Lung (tissue), 12 donors: ENCODE results near the gene DZIP3. TPM values are rescaled to one million over a fixed set of nuclear protein-coding genes. Genes with fewer than 3 reads are reported as not detected.
"Not testable (repeated sequence)": the region's sequence is repeated elsewhere in the genome, so short reads cannot be mapped to it uniquely, and the experiment has no call there.

Source experiments
- ATAC-seq: fragments of 200-7000 bp; cut with Tn5 transposase; one replicate; pipeline ENCODE4 v1.9.1; 2020; ENCODE audit warnings: moderate number of reproducible peaks; ENCODE audit not compliant: insufficient read depth, low FRiP score
- DNase-seq, 3 donors: peaks; one replicate each; pipeline ENCODE4 v3.0.0-alpha.2; 2013 to 2017
- H3K27ac ChIP-seq, 2 donors: one replicate each; pipeline ENCODE4 v1.5.1; 2013; ENCODE audit warnings: mild to moderate bottlenecking in 2 of 2, moderate library complexity in 2 of 2, control low read depth in 1 of 2, inconsistent platforms in 1 of 2, low read depth in 1 of 2, low read length in 1 of 2
- H3K27me3 ChIP-seq, 3 donors: one replicate each; pipeline ENCODE4 v1.5.1; 2013; ENCODE audit warnings: low read length in 2 of 3; ENCODE audit not compliant: control insufficient read depth in 3 of 3, insufficient read depth in 3 of 3
- H3K36me3 ChIP-seq, 4 donors: one replicate each; pipeline ENCODE4 v1.5.1; 2013; ENCODE audit warnings: low read length in 4 of 4, mild to moderate bottlenecking in 1 of 4, moderate library complexity in 1 of 4; ENCODE audit not compliant: control insufficient read depth in 4 of 4, insufficient read depth in 4 of 4
- H3K4me1 ChIP-seq, 5 donors: one replicate each; pipeline ENCODE4 v1.5.1; 2013; ENCODE audit warnings: low read length in 5 of 5, mild to moderate bottlenecking in 2 of 5, moderate library complexity in 1 of 5; ENCODE audit not compliant: control insufficient read depth in 5 of 5, insufficient read depth in 5 of 5
- H3K4me3 ChIP-seq: one replicate; pipeline ENCODE4 v1.5.1; 2013; ENCODE audit warnings: mild to moderate bottlenecking, control low read depth, moderate library complexity
- H3K9ac ChIP-seq, 2 donors: one replicate each; pipeline ENCODE4 v1.5.1; 2013; ENCODE audit warnings: low read length in 2 of 2, control low read depth in 1 of 2; ENCODE audit not compliant: insufficient read depth in 1 of 2
- H3K9me3 ChIP-seq, 4 donors: one replicate each; pipeline ENCODE4 v1.5.1; 2013; ENCODE audit warnings: low read length in 3 of 4, mild to moderate bottlenecking in 1 of 4, moderate library complexity in 1 of 4; ENCODE audit not compliant: control insufficient read depth in 4 of 4, insufficient read depth in 3 of 4
- WGBS, 2 donors: extraction: QIAGEN DNeasy Blood & Tissue Kit; methylation state at CpG; one replicate each; pipeline ENCODE4 v1.1.7; 2013; 5-methylcytosine and 5-hydroxymethylcytosine counted together
- polyA plus RNA-seq, 2 donors: library from polyadenylated mRNA; stranded (reverse); fragments of 200-250 nt; gene quantifications; one replicate each; pipeline ENCODE4 v1.2.1, GENCODE V29; 2013
- total RNA-seq, 2 donors: library from RNA; depleted of rRNA in 1 of 2; stranded (reverse); fragments of >200 nt in 1 of 2; gene quantifications; one replicate each; pipeline ENCODE4 v1.2.1, GENCODE V29; 2014 to 2021
- TF ChIP-seq, protein P1 (sequence below): IDR thresholded peaks from 2 replicates; pipeline ENCODE4 v1.5.1; 2012; ENCODE audit warnings: mild to moderate bottlenecking; ENCODE audit errors: control extremely low read depth, extremely low read depth
- donor health status: control.
- donor health status: control.
- donor health status: Bipolar disorder and iron deficiency.
- donor health status: healthy.
- donor health status: DM: yes; HTN: yes; CAD: no.

The DZIP3 gene
- total and polyA plus RNA-seq, 4 donors: 3.8 to 44.1 (median 13.0) TPM

GRCh38 chr3:108673988-108674661 lies 84.6 kb downstream of the DZIP3 start:
- no peaks in the 10 kb centered on the region for H3K9me3 ChIP-seq
- H3K4me1 ChIP-seq: no peaks in the 10 kb centered on the region
- ATAC-seq (no peak), DNase-seq (no peak)
- TF ChIP-seq, protein P1, sequence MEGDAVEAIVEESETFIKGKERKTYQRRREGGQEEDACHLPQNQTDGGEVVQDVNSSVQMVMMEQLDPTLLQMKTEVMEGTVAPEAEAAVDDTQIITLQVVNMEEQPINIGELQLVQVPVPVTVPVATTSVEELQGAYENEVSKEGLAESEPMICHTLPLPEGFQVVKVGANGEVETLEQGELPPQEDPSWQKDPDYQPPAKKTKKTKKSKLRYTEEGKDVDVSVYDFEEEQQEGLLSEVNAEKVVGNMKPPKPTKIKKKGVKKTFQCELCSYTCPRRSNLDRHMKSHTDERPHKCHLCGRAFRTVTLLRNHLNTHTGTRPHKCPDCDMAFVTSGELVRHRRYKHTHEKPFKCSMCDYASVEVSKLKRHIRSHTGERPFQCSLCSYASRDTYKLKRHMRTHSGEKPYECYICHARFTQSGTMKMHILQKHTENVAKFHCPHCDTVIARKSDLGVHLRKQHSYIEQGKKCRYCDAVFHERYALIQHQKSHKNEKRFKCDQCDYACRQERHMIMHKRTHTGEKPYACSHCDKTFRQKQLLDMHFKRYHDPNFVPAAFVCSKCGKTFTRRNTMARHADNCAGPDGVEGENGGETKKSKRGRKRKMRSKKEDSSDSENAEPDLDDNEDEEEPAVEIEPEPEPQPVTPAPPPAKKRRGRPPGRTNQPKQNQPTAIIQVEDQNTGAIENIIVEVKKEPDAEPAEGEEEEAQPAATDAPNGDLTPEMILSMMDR: no peak
- no peak overlapping the region for H3K9ac ChIP-seq
- no peaks in the 10 kb centered on the region for H3K27me3 ChIP-seq
- H3K27ac ChIP-seq: no peak overlapping the region
- H3K4me3 ChIP-seq: no peak overlapping the region
- 83 to 91% methylated on average over 3 of the region's 3 CpGs for WGBS, 2 donors
- peaks cover 0 to 6% (median 3%) of the 10 kb centered on the region in 4 donors for H3K36me3 ChIP-seq

DNA sequence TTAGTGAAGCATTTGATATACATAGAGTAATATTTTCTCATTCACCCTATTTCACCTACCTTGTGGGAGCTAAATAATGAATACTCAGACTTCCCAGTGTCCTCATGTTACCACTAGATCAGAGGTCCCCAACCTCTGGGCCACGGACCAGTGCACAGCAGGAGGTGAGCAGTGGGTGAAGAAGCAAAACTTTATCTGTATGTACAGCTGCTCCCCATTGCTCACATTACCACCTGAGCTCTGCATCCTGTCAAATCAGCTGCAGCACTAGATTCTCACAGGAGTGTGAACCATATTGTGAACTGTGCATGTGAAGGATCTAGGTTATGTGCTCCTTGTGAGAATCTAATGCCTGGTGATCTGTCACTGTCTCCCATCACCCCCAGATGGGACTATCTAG lies 88.3 kb downstream of the DZIP3 start:
- 96% methylated on average over 1 of the region's 1 CpG for WGBS, 2 donors
- Histone ChIP-seq H3K27ac (no peak overlapping the region), H3K9ac (no peak overlapping the region), H3K9me3 (no peaks in the 10 kb centered on the region), H3K4me3 (no peak overlapping the region), H3K36me3 (peaks cover 0 to 7% (median 5%) of the 10 kb centered on the region in 4 donors), H3K27me3 (no peaks in the 10 kb centered on the region), H3K4me1 (no peaks in the 10 kb centered on the region)
- no peak for DNase-seq
- ATAC-seq: no peak
- TF ChIP-seq, protein P1: no peak

GRCh38 chr3:108692286-108692685 lies 102.8 kb downstream of the DZIP3 start:
- H3K4me3 ChIP-seq, H3K27me3 ChIP-seq, DNase-seq, H3K4me1 ChIP-seq, H3K9me3 ChIP-seq, ATAC-seq, H3K9ac ChIP-seq, H3K27ac ChIP-seq: not testable (repeated sequence)
- peaks cover 7 to 25% (median 14%) of the 10 kb centered on the region in 4 donors for H3K36me3 ChIP-seq
- 91 to 96% methylated on average over 2 of the region's 2 CpGs for WGBS, 2 donors

DNA sequence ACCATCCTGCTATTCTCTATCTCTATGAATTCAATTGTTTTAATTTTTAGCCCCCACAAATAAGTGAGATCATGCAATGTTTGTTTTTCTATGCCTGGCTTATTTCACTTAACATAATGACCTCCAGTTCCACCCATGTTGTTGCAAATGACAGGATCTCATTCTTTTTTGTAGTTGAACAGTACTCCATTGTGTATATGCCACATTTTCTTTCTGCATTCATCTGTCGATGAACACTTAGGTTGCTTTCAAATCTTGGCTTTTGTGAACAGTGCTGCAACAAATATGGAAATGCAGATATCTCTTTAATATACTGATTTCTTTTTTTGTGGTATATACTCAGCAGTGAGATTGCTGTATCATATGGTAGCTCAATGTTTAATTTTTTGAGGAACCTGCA lies 108.9 kb downstream of the DZIP3 start:
- H3K9me3 ChIP-seq: no peaks in the 10 kb centered on the region
- H3K27ac ChIP-seq: no peak overlapping the region
- no peak for DNase-seq
- no peaks in the 10 kb centered on the region for H3K4me1 ChIP-seq
- no peaks in the 10 kb centered on the region for H3K27me3 ChIP-seq
- TF ChIP-seq, protein P1: no peak
- H3K36me3 ChIP-seq: peaks cover 0 to 6% (median 2%) of the 10 kb centered on the region in 4 donors
- no peak overlapping the region for H3K9ac ChIP-seq
- ATAC-seq: no peak
- 98 to 99% methylated on average over 1 of the region's 1 CpG for WGBS, 2 donors
- H3K4me3 ChIP-seq: no peak overlapping the region
